Memory B cell (primary cell): ENCODE data around the gene COQ3.
A peak's percentile ranks its signal among the peaks of the same experiment; 100 is the strongest.
"Not testable (repeated sequence)": the region's sequence is repeated elsewhere in the genome, so short reads cannot be mapped to it uniquely, and the experiment has no call there.

Experiments used
- ATAC-seq: fragments of 150-1000 bp; cut with Tn5 transposase; 2 replicates; pipeline ENCODE4 v1.10.0; 2021; ENCODE audit warnings: low read depth, mild to moderate bottlenecking, moderate library complexity
- DNase-seq, 2 donors: peaks; one replicate each; pipeline ENCODE4 v3.0.0; 2022; ENCODE audit warnings: low spot score in 2 of 2
- H3K27ac Mint-ChIP-seq: one replicate; pipeline ENCODE4 v1.8.0; 2022; ENCODE audit warnings: mild to moderate bottlenecking, moderate library complexity, mixed read lengths
- H3K27me3 Mint-ChIP-seq: one replicate; pipeline ENCODE4 v1.8.0; 2022; ENCODE audit warnings: mixed read lengths
- H3K36me3 Mint-ChIP-seq: one replicate; pipeline ENCODE4 v1.8.0; 2022; ENCODE audit warnings: mild to moderate bottlenecking, mixed read lengths
- H3K4me1 Mint-ChIP-seq: one replicate; pipeline ENCODE4 v1.8.0; 2022; ENCODE audit warnings: mixed read lengths
- H3K4me3 Mint-ChIP-seq: one replicate; pipeline ENCODE4 v1.8.0; 2022; ENCODE audit warnings: mild to moderate bottlenecking, moderate library complexity, mixed read lengths
- H3K9me3 Mint-ChIP-seq: one replicate; pipeline ENCODE4 v1.8.0; 2022; ENCODE audit warnings: mixed read lengths

The COQ3 gene

GRCh38 chr6:99356641-99357040 lies 37.4 kb downstream of the COQ3 start:
- H3K27me3 Mint-ChIP-seq = peaks cover 23% of the 10 kb centered on the region

GRCh38 chr6:99354983-99355382 lies 39.0 kb downstream of the COQ3 start:
- Mint-ChIP-seq H3K4me1 (no peaks in the 10 kb centered on the region), H3K27me3 (peaks cover 22% of the 10 kb centered on the region), H3K9me3 (no peaks in the 10 kb centered on the region), H3K27ac (no peak overlapping the region), H3K36me3 (no peaks in the 10 kb centered on the region), H3K4me3 (no peak overlapping the region)
- DNase-seq (no peak), ATAC-seq (no peak)

More at GRCh38 chr6:99356641-99357040, 37.4 kb downstream of the COQ3 start:
- DNase-seq (no peak), ATAC-seq (no peak)
- Mint-ChIP-seq H3K4me3 (no peak overlapping the region), H3K9me3 (no peaks in the 10 kb centered on the region), H3K36me3 (no peaks in the 10 kb centered on the region), H3K27ac (no peak overlapping the region), H3K4me1 (no peaks in the 10 kb centered on the region)

- Mint-ChIP-seq H3K36me3 (no peaks in the 10 kb centered on the region), H3K27me3 (peaks cover 24% of the 10 kb centered on the region), H3K27ac (no peak overlapping the region), H3K9me3 (no peaks in the 10 kb centered on the region), H3K4me3 (no peak overlapping the region), H3K4me1 (no peaks in the 10 kb centered on the region)
- DNase-seq (no peak), ATAC-seq (no peak)
Measured at GRCh38 chr6:99353126-99353525, 40.9 kb downstream of the COQ3 start.

GRCh38 chr6:99350573-99350972 lies 43.4 kb downstream of the COQ3 start:
- DNase-seq (no peak), ATAC-seq (no peak)
- Mint-ChIP-seq H3K4me3 (no peak overlapping the region), H3K27me3 (peaks cover 20% of the 10 kb centered on the region), H3K36me3 (no peaks in the 10 kb centered on the region), H3K9me3 (no peaks in the 10 kb centered on the region), H3K27ac (no peak overlapping the region), H3K4me1 (no peaks in the 10 kb centered on the region)

GRCh38 chr6:99349171-99350141 lies 44.5 kb downstream of the COQ3 start, which contains the start of gene FAXC:
Gene FAXC, minus strand, starts transcription at chr6:99349674. Its CDS starts 302 bp downstream, at chr6:99349372.
- H3K36me3 Mint-ChIP-seq = no peaks in the 10 kb centered on the region
- H3K4me3 Mint-ChIP-seq = peak within 1 kb of the TSS; percentile 41
- no peak within 1 kb of the TSS for H3K27ac Mint-ChIP-seq
- DNase-seq = peak in 1 of 2 donors; percentile 14
- H3K9me3 Mint-ChIP-seq = no peaks in the 10 kb centered on the region
- ATAC-seq = peak; percentile 37
- H3K4me1 Mint-ChIP-seq = no peaks in the 10 kb centered on the region
- peaks cover 19% of the 10 kb centered on the region for H3K27me3 Mint-ChIP-seq

- no peak overlapping the region for H3K27ac Mint-ChIP-seq
- no peaks in the 10 kb centered on the region for H3K4me1 Mint-ChIP-seq
- DNase-seq = no peak
- H3K9me3 Mint-ChIP-seq = no peaks in the 10 kb centered on the region
- no peaks in the 10 kb centered on the region for H3K36me3 Mint-ChIP-seq
- no peak for ATAC-seq
- peaks cover 21% of the 10 kb centered on the region for H3K27me3 Mint-ChIP-seq
- no peak overlapping the region for H3K4me3 Mint-ChIP-seq
Measured at GRCh38 chr6:99348288-99349170, 45.5 kb downstream of the COQ3 start.

GRCh38 chr6:99347804-99348203 lies 46.2 kb downstream of the COQ3 start:
- Mint-ChIP-seq H3K4me3 (no peak overlapping the region), H3K4me1 (no peaks in the 10 kb centered on the region), H3K27ac (no peak overlapping the region), H3K36me3 (no peaks in the 10 kb centered on the region), H3K9me3 (no peaks in the 10 kb centered on the region), H3K27me3 (peaks cover 19% of the 10 kb centered on the region)
- DNase-seq (no peak), ATAC-seq (no peak)

GRCh38 chr6:99346595-99346994 lies 47.4 kb downstream of the COQ3 start:
- ATAC-seq (no peak), DNase-seq (no peak)
- no peaks in the 10 kb centered on the region for H3K4me1 Mint-ChIP-seq
- no peak overlapping the region for H3K27ac Mint-ChIP-seq
- no peaks in the 10 kb centered on the region for H3K36me3 Mint-ChIP-seq
- H3K9me3 Mint-ChIP-seq = no peaks in the 10 kb centered on the region
- no peak overlapping the region for H3K4me3 Mint-ChIP-seq
- H3K27me3 Mint-ChIP-seq = peaks cover 17% of the 10 kb centered on the region

- Mint-ChIP-seq H3K4me3 (no peak overlapping the region), H3K9me3 (no peaks in the 10 kb centered on the region), H3K36me3 (no peaks in the 10 kb centered on the region), H3K4me1 (no peaks in the 10 kb centered on the region), H3K27me3 (peaks cover 12% of the 10 kb centered on the region), H3K27ac (no peak overlapping the region)
- DNase-seq (no peak), ATAC-seq (no peak)
Measured at GRCh38 chr6:99345164-99345563, 48.8 kb downstream of the COQ3 start.

- Mint-ChIP-seq H3K36me3 (no peaks in the 10 kb centered on the region), H3K27me3 (peaks cover 14% of the 10 kb centered on the region), H3K4me3 (no peak overlapping the region), H3K4me1 (no peaks in the 10 kb centered on the region), H3K27ac (no peak overlapping the region), H3K9me3 (no peaks in the 10 kb centered on the region)
- ATAC-seq = no peak
- DNase-seq = no peak
Measured at GRCh38 chr6:99344289-99344688, 49.7 kb downstream of the COQ3 start.

- Mint-ChIP-seq H3K4me3 (no peak overlapping the region), H3K36me3 (no peaks in the 10 kb centered on the region), H3K9me3 (no peaks in the 10 kb centered on the region), H3K27me3 (peaks cover 14% of the 10 kb centered on the region), H3K27ac (no peak overlapping the region), H3K4me1 (no peaks in the 10 kb centered on the region)
- ATAC-seq (no peak), DNase-seq (no peak)
Measured at GRCh38 chr6:99341862-99342455, 52.0 kb downstream of the COQ3 start.

- Mint-ChIP-seq H3K9me3 (no peaks in the 10 kb centered on the region), H3K27me3 (peaks cover 6% of the 10 kb centered on the region), H3K27ac (no peak overlapping the region), H3K4me3 (no peak overlapping the region), H3K36me3 (no peaks in the 10 kb centered on the region), H3K4me1 (peaks cover 4% of the 10 kb centered on the region)
- DNase-seq (no peak), ATAC-seq (no peak)
Measured at GRCh38 chr6:99338188-99338587, 55.8 kb downstream of the COQ3 start.

- not testable (repeated sequence) for DNase-seq, H3K27me3 Mint-ChIP-seq, ATAC-seq, H3K9me3 Mint-ChIP-seq, H3K36me3 Mint-ChIP-seq, H3K4me1 Mint-ChIP-seq, H3K4me3 Mint-ChIP-seq, H3K27ac Mint-ChIP-seq
Measured at GRCh38 chr6:99335298-99335697, 58.7 kb downstream of the COQ3 start.
